NB4 (cell line): ENCODE results near the gene ARHGAP26.

Source experiments
- DNase-seq: peaks from one replicate; pipeline ENCODE4 v3.0.0; 2010; ENCODE audit warnings: low read depth
- H3K4me3 ChIP-seq: one replicate; pipeline ENCODE4 v1.5.1; 2011; ENCODE audit warnings: mild to moderate bottlenecking, low read depth, low read length, moderate library complexity
- MYC ChIP-seq: IDR thresholded peaks from 2 replicates; pipeline ENCODE4 v1.6.1; 2011; ENCODE audit warnings: low read depth, low read length
- POLR2A ChIP-seq: IDR thresholded peaks from 2 replicates; pipeline ENCODE4 v1.6.1; 2011; ENCODE audit warnings: mild to moderate bottlenecking; ENCODE audit not compliant: insufficient read length; ENCODE audit errors: extremely low read depth
- TF ChIP-seq, protein P1 (sequence below): IDR thresholded peaks from 2 replicates; pipeline ENCODE4 v1.6.1; 2011; ENCODE audit warnings: low read depth, low read length
- TF ChIP-seq, protein P2 (sequence below): IDR thresholded peaks from one replicate; pipeline ENCODE4 v1.5.1; 2012; ENCODE audit warnings: low read depth, low read length

ARHGAP26 gene

DNA sequence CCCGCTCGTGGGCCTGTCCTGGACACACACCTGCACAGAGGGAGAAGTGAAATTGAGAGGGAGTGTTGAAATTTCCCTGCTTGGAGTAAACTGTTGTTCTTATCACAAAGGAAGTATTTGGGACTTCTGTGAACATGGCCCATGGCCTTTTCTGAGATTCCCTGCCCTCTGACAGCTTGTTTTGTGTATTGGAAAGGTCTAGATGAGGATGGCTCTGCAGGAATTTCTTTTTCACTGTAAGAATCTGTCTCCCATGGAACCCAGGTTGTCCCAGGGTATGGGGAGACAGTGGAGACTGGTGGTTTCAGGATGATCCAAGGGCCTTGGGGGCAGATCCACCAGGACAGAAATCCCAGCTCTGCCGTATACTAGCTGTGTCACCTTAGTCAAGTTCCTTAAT, 121.8 kb downstream of the ARHGAP26 start:
- no peak overlapping the region for H3K4me3 ChIP-seq
- no peak for TF ChIP-seq MYC
- no peak for TF ChIP-seq POLR2A
- TF ChIP-seq, protein P1, sequence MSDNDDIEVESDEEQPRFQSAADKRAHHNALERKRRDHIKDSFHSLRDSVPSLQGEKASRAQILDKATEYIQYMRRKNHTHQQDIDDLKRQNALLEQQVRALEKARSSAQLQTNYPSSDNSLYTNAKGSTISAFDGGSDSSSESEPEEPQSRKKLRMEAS: no peak
- TF ChIP-seq, protein P2, sequence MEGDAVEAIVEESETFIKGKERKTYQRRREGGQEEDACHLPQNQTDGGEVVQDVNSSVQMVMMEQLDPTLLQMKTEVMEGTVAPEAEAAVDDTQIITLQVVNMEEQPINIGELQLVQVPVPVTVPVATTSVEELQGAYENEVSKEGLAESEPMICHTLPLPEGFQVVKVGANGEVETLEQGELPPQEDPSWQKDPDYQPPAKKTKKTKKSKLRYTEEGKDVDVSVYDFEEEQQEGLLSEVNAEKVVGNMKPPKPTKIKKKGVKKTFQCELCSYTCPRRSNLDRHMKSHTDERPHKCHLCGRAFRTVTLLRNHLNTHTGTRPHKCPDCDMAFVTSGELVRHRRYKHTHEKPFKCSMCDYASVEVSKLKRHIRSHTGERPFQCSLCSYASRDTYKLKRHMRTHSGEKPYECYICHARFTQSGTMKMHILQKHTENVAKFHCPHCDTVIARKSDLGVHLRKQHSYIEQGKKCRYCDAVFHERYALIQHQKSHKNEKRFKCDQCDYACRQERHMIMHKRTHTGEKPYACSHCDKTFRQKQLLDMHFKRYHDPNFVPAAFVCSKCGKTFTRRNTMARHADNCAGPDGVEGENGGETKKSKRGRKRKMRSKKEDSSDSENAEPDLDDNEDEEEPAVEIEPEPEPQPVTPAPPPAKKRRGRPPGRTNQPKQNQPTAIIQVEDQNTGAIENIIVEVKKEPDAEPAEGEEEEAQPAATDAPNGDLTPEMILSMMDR: no peak
- DNase-seq: no peak

DNA sequence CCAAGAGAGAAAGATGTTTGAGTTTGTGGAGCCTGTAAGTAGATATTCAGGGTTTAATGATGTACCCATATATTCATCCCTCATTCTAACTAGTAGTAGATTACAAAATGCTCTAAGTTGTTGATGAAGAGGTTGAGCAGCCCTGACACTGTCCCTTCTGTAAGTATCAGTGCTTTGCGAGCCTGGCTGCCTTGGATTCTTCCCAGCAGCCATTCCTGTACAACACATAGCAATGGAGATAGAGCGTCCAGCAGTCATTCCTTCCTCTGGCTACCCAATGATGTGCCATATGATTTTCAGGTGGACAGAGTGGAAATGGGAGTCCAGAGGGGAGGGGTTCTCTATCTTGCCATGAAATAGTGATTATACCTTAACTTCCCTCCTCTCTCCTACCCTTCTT, 124.1 kb downstream of the ARHGAP26 start:
- H3K4me3 ChIP-seq: no peak overlapping the region
- TF ChIP-seq POLR2A (no peak), MYC (no peak)
- TF ChIP-seq, protein P2: no peak
- TF ChIP-seq, protein P1: no peak
- DNase-seq: no peak

DNA sequence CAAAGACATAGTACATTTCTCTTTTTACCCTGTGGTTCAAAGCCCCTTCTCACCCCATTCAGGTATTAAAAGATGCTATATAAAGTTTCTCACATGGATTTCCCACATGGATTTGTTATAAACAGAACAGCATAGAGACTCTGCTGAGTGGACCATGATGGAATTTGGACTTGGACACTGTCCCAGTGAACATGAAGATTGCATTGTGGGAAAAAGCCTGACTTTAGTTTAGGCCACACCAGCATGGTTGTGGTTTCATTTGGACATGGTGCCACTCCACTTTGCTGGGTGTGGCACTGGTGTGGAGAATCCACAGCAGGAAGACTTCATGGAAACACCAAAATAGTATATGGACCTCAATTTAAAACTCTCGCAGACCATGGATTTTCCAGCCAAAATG, 124.6 kb downstream of the ARHGAP26 start:
- TF ChIP-seq MYC: no peak
- no peak for DNase-seq
- no peak overlapping the region for H3K4me3 ChIP-seq

DNA sequence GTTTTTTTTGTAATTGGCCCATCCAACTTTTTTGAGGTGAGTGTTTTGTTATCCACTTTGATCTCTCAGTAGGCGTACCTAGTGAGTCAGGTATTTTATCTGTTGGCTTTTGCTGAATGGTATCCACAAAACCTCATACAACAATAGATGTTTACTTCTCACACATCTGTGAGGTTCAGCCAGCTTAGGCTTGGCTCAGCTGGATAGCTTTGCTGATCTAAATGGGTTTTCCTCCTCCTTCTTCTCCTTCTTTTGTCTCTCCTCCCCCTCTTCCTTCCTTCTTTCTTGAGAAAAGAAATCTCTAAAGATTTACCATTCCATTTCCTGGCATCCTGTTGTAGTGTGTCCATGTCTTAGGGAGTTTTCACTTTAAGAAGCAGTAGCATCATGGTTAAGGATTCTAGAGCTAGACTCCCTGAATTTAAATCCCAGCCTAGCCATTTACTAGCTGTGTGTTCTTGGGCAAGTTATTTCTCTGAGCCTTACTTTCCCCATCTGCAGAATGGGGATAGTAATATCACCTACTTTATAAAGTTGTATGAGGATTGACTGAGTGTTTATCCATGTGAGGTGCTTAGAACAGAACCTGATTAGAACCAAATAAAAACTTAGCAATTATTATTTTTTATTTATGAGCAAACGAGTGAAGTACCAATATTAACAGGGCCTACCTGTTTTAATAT, 126.3 kb downstream of the ARHGAP26 start:
- TF ChIP-seq MYC (no peak), POLR2A (no peak)
- TF ChIP-seq, protein P1: no peak
- TF ChIP-seq, protein P2: no peak
- no peak for DNase-seq

DNA sequence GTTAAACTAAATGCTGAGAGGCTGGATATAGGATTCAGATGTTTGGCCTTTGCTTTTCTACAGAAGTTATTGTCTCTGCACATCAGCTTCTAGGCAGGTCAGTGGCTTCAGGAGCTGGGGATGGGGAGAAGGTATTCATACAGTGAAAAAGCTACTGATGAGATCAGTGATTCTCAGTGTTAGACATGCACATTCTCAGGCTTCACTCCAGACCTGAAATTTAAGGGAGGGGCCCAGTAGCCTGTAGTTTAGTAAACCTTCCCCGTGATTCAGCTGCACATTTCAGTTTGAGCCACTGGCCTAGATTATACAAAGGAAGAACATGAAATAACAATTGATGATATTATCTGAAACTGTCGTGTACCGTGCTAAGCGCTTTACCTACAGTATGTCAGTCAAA, 127.2 kb downstream of the ARHGAP26 start:
- TF ChIP-seq, protein P1: no peak
- TF ChIP-seq, protein P2: no peak
- TF ChIP-seq POLR2A: no peak
- no peak for TF ChIP-seq MYC
- no peak for DNase-seq
- no peak overlapping the region for H3K4me3 ChIP-seq

More for the DNA sequence above, 126.3 kb downstream of the ARHGAP26 start:
- no peak overlapping the region for H3K4me3 ChIP-seq

DNA sequence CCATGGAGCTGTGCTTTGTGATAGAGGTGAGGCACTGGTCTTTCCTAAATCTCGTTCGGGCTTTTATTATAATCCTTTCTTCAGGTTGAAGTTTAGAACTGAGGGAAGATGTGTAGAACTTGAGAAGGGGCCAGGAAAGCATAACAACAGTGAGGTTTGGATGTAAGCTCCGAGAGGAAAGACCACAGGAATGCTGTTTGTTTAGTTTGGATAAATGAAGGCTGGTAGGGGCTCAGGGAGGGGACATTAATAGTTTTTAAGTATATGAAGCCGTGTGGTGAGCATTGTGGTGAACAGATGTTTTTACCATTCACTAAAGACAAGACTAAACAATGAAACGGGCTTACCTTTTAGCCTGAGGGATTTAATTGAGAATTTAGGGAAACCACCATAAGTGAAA, 130.8 kb downstream of the ARHGAP26 start:
- no peak overlapping the region for H3K4me3 ChIP-seq
- TF ChIP-seq, protein P2: no peak
- TF ChIP-seq POLR2A: no peak
- TF ChIP-seq MYC: no peak
- TF ChIP-seq, protein P1: no peak
- no peak for DNase-seq
